ENCODE results near the gene CHML.

The CHML gene

DNA sequence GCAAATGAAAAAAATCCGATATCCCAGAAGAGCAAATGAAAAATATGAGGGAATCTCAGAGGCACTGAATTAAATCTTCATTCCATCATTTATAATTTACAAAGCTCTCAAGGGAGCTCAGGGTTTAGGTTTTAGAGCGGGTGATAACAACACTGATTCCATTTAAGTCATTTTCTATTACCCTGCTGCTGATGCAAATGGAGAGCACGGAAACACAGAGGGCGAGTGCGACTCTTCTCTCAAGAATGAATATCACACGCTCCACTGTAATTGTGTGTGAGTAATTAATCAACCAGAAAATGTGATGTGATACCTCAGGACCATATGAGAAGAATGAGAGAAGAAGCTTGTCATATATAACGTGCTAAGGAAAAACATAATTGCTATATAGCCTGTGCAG, 22.7 kb downstream of the CHML start:
- no peak for DNase-seq (ENCODE audit: low read depth)

DNA sequence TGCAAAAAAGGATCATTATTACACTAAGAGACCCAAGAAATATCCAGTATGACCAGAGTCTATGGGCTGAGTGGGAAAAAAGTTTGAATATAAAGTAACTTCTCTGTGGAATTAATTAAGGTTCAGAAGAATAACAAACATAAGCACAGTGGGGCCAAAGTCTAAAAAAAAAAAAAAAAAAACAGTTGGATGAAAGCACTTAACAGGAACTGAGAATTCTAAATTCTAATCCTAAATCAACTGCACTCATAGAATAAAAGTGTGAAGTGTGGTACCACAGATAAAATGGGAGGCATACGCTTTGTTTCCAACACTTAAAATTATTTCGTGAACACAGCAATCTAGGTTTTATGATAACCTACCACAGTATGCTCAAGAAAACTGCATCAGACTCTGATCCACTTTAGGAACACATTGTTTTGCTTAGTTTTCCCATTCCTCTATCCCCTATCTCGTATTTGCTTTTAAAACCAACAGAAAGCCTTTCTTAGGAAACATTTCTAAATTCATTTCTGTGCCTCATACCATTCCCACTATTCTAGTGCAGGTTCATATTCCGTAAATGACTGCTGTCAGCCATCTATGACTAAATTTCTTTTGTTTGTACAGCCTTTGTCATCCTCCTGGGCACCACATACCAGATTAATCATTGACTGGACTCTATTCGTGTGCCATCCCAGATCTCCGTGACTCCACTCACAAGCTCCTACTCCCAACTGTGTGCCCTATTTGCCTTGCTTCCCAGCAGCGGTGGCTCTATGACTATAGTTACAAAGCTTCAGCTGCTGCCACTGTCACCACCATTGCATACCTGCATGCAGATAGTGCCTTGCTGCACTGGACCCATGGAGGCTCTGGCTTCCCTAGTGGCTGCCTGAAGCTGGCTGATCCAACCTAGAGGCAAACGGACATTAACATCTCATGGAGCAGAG, 24.9 kb downstream of the CHML start:
- no peak for DNase-seq (ENCODE audit: low read depth)

DNA sequence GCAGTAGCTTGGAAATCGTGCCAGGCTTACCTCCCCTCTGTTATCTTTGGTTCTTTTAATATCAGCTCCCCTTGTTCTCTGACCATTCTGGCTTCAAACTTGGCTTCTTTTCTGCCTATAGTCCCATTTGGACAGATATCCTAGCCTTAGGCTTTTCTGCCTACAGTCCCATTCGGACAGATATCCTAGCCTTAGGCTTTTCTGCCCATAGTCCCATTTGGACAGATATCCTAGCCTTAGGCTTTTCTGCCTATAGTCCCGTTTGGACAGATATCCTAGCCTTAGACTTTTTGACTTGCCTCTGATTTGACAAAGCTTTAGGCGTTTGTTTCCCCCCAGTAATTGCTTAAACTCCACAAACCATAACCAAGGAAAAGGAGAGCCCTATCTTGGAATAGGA, 25.6 kb downstream of the CHML start:
- no peak for DNase-seq (ENCODE audit: low read depth)

DNA sequence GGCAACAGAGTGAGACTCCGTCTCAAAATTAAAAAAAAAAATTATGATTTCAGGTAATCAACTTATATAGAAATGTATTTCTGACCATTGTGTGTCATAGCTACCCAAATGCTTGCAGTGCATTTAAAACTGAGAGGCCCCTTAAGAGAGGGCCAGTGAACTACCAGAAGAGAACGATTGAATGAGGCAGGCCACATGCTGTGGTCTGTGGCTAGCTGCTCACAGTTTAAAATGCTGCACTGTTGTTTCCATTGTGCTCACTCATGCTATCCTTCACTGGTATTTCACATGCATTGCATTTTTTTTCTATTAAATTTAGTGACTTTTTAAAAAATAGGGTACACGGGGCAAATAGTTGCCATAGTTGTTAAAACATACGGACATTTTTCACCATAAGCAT, 26.0 kb downstream of the CHML start:
- DNase-seq (ENCODE audit: low read depth) = no peak

DNA sequence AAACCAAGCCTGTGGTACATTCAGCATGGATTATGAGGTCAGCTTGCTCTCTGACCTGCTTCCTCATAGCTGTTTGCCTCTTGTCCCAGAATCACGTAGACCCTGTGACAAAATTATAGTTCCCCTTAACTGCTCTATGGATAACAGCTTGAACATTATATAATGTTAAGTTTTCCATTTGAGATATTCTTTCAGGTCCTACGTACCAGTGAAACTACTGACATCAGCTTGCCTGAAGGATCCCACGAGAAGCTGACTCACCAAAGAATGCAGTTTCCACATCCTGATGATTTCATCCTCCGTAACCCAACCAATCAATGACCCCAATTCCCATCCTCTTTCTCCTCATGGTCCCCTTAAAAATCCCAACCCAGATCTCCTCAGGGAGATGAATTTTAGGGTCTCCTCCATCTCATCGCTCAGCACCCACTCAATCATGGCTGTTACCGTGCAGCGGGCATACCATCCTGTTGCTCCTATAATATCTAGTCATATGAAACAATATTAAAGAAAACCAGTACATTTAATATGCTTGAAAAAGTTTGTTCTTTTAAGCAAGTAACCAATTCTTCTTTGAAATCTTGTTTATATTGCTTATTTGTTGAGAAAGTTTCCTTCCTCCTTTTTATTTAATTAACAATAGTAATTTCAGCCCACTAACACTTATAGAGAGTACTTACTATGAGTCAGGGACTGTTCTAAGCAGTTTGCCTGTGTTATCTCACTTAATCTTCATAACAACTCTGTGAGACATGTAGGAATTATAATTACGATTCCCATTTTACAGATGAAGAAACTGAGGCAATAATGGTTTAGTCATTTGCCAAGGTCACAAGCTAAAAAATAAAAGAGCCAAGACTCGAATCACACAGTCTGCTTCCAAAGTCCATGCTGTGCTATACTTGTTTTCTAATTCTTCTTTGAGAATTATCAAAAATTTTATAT, 27.4 kb downstream of the CHML start:
- DNase-seq (ENCODE audit: low read depth) = no peak

DNA sequence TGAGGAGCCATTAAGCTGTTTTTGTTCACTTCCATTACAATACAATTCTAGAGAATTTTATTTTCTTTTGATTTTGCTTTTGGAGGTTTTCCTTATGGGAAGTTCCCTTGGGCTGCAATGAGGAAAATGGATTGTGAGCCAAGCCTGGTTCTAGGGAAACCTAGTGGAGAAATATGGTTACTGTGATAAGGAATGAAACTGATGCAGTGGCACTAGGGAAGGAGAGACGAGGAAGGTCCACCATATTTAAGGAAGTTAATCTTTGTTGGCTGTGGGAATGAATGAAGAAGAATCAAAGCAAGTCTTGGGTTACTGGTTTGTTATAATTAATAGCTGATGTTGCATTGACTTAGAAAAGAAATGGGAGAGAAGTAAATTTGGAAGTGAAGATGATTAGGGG, 28.4 kb downstream of the CHML start:
- DNase-seq (ENCODE audit: low read depth) = no peak

DNA sequence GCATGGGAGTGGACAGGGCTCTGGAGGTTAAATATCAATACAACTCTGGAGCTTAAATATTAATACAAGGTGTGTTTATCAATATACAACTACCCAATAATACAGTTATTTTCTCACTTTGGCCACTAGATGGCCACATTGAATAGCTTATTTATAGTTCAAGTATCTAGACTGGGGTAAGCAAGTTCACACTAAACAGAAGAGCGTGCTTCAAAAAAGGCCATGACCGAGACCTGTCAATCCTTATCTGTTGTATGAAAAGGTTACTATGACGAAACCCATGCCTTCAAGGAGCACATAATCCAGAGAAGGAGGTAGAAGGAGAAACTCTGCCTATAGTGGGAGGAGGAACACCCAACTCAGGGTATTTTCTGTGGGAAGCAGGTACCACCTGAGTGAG, 29.1 kb downstream of the CHML start:
- peak; percentile 17 for DNase-seq (ENCODE audit: low read depth)

DNA sequence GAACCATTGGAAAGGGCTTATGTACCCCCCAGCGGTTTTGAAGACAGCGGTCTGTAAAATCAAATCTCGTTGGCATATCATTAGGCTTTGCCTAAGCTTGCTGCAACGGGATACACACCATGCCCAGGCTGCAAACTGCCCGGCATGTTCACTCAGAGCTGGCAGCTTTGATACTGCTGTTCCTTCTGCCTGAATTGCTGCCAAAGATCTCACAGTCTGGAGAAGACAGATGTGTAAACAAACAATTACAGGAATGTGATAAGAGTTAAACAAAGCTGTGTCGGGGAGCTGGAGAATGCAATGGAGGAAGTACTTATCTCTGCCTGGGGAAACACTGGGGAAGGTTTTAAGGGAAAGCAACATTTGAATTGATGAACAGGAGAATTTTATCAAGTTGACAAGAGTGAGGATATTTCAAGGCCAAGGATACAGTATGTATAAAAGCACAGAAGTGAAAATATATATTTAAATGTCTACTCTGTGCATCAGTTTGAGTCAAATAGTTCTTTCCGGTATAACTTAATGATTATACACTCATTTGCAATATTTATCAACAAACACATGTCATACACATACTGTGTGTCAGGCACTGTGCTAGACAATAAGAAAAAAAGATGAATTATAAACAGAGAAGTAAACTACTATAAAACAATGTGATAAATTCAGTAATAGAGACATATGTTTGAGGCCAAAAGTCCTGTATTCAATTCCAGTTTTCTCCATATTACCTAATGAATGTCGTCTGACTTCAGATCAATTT, 29.9 kb downstream of the CHML start:
- DNase-seq (ENCODE audit: low read depth) = peak; percentile 24

DNA sequence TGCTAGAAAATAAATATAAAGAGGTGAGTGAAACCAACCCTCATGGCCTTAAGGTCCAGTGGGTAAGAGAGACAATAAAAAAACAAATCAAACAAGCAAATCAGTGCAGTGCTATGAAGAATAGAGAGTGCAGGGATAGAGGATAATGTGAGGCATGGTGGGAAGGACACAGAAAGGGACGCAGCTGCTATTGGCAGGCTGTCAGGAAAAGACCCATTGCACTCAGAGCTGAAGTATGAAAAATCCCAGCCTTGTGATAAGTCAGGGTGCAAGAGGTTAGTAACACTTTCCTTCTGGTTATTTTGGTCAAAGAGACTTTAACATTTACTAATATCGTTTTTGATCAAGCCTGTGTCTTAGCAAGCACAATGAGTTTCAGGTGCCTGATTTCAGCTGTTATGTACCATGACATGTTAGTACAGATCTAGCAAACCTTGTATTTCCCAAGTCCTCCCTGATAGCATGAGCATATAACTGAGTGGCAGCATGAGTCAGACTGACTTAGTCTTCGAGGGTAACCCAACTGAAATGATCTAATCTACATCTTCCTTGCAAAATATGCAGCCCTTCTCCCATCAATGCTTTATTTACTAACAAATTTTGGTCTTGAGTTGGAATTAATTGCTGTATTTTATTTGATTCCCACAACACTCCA, 31.7 kb downstream of the CHML start:
- no peak for DNase-seq (ENCODE audit: low read depth)

DNA sequence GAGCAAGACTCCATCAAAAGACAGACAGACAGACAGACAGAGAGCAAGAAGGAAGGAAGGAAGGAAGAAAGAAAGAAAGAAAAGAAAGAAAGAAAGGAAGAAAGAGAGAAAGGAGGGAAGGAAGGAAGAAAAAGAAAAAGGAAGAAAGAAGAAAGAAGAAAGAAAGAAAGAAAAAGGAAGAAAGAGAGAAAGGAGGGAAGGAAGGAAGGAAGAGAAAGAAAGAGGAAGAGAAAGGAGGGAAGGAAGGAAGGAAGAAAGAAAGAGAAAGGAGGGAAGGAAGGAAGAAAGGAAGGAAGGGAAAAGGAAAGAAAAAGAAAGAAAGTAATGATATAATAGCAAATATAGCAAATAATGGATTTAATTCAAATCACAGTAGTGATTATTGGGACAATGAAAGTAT, 32.7 kb downstream of the CHML start:
- no peak for DNase-seq (ENCODE audit: low read depth)

DNA sequence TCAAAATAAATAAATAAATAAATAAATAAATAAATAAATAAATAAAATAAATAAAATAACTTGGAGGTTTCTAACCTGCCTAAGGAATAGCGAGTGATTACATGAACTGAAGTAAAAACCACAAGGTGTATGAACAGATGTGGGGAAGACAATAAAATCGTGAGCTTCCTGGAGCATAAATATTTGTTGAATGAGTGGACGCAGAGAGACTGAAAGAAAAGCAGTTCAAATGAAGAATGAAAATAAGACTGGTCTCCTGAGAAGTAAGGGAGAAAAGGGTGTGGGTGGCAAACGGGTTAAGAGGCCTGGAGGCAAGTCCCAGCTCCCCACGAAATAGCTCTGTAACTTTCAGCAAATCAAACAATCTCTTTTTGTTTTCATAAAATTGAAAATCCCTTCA, 33.6 kb downstream of the CHML start:
- no peak for DNase-seq (ENCODE audit: low read depth)

DNA sequence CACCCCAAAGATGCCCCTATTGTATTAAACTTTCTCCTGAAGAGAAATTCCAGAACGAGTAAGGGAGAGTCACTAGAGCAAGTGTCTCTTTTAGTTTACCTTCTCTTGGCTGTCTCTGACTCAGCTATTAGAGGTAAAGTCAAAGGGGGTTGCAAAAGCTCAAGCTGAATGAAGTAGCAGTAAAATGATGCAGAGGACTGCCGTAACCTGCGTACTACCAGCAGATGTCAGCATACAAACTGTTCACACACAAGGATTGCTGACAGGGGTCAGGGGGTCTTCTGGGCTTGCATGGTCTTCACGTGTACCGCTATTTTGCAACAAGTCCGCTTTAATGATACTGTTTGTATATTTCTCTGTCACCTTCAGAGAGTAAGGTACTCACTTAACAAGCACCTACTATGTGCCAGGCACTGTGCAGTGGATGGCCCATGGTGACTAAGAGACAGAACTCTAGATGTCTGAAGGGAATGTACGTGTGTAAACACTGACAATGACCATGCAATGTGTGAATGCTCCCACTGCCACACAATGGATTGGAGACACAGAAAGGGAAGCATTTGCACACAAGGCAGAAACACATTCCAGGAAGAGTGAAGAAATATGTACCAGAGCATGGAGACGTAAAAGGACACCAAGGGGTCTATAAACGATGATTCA, 34.9 kb downstream of the CHML start:
- DNase-seq (ENCODE audit: low read depth) = no peak

DNA sequence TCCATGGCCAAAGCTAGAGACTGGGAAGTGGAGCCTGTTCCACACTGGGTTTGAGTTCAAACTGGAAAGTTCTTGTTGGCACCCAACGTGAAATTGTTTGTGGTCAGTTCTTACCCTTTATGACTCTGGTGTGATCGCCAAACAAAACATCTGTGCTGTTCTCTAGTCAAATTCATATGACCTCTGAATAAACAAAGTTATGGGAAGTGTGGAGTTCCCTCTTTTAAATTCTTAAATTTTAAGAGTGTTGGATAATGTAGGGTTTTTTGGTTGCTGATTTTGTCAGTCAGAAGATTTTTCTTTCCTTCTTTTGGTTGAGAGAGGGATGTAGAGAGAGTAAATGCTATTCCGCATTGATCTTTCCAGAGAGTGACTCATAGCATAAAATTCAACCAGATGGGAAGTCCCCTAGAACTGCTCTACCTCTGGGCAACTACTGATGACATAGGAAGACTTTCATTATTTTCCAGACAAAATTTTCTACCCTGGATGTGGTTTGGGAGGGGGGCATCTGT, 36.4 kb downstream of the CHML start:
- DNase-seq (ENCODE audit: low read depth) = no peak

DNA sequence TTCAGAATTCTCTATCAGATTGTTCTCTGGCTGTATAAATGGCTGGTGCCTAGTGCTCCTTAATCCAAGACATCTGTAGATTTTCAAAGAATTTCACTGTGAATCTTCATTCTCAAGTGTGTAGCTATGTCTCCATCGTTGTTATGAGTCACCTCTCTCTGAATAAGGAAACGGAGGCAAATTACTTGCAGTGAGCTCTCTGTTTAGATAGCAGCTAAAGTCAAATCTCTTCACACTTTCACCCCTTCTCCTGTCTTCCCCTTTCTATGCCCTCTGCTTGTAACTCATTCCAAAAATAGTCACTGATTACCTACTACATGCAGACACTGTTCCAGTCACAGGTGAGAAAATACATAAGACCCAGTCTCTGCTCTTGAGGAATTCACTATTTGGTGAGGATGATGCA, 39.7 kb downstream of the CHML start:
- no peak for DNase-seq (ENCODE audit: low read depth)

DNA sequence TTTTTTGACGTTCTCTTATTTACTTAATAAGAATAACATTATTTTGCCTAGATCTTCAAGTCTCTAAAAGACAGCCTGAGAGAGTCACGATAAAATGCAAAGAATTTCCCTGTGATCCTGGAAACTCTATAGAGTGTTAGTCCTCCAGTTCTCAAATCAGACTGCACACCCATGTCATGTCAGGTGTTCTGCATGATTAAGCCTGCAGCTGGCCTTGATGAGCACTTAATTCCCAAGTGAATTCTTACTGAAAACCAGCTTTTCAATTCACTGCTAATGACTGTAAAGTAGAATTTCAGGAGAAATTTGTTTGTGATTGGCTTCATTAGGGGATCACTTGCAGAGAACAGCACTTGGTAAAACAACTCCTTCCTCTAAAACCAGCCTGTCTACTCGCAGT, 41.9 kb downstream of the CHML start:
- no peak for DNase-seq (ENCODE audit: low read depth)

DNA sequence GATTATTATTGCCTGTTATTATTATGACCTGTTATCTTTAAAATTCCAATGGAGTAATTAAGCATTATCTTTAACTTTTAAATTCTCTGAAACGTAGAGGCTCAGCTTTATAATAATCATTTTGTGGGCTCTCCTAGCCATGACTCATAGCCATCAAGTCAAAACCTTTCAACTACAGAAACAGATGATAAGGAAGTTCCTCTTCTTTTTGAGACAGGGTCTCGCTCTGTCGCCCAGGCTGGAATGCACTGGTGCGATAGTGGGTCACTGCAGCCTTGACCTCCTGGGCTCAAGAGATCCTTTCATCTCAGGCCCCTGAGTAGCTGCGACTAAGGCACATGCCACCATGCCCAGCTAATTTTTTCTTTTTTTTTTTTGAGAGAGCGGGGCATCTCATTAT, 43.5 kb downstream of the CHML start:
- no peak for DNase-seq (ENCODE audit: low read depth)

DNA sequence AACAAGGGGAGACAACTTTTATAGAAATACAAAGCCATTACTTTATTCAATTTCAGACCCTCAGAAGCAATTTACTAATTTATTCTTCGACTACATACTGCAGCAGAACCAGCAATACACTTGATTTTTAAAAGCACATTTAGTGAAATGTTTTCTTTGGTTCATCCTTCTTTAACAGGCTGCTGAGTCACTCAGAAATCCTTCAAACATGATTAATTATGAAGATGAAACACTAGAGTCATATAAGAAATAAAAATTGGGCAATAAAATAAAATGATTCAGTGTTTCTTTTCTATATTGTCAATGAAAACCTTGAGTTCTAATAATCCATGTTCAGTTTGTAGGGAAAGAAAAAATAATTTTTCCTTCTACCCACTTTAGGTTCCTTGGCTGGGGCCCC, 47.0 kb downstream of the CHML start:
- no peak for DNase-seq (ENCODE audit: low read depth)

DNA sequence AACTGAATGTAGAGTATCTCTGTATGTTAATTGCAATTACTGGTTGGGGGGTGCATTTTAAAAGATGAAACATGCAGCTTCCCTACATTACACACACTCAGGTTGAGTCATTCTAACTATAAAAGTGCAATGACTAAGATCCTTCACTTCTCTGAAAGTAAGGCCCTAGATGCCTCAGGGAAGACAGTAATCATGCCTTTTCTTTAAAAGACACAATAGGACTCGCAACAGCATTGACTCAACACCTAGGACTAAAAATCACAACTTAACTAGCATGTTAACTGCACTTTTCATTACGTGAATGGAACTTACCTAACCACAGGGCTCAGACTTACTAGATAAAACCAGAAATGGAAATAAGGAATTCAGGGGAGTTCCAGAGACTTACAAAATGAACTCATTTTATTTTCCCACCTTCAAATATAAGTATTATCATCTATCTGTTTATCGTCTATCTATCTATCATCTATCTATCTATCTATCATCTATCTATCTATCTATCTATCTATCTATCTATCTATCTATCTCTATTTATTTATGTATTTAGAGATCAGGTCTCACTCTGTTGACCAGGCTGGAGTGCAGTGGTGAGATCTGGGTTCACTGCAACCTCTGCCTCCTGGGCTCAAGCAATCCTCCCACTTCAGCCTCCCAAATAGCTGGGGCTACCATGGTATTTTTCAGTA, 47.8 kb downstream of the CHML start:
- DNase-seq (ENCODE audit: low read depth) = no peak

DNA sequence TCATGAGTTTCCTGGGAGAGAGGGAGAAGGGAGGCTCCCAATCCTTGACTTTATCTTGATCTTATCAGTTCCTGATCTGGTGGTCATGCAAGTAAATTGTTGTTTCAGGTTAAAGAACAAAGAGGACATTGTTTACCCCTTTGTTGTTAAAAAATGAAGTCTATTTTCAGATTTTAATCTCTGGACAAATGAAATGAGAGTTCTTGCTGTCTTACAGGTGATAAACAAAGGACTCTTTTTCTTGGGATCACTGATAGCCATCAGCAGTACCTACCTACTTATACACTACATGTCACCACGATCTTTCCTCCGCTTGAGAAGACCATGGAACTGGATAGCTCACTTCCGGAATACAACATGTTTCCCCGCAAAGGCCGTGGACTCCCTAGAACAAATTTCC, 48.4 kb downstream of the CHML start:
- no peak for DNase-seq (ENCODE audit: low read depth)

DNA sequence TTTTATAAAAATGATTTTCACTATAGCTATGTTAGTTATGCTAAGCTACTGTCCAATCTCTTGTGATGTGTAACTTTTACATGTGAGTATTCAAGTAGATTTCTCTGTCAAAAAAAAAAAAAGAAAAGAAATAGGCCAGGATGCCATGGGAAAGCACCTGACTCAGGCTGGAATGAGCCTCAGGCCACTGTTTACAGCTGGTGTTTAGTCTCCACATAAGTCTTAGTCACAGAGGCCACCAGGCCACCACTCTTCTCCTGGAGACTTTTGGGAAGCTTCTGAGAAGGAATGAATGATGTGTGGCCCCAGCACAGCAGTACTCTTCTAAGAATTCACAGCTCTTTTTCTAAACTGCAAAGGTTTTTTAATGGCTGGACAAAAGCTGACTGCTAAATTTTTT, 48.9 kb downstream of the CHML start:
- DNase-seq (ENCODE audit: low read depth) = no peak

All from CMK (cell line).